Subcutaneous abdominal adipose tissue (tissue), 5 donors: ENCODE results near the gene ZNF45.

ENCODE experiments used
- H3K27ac ChIP-seq: one replicate; pipeline ENCODE4 v1.7.0; 2013; ENCODE audit warnings: low read depth, mild to moderate bottlenecking, inconsistent platforms, low read length, moderate library complexity
- H3K27me3 ChIP-seq, 5 donors: one replicate each; pipeline ENCODE4 v1.7.0; 2013; ENCODE audit warnings: low read length in 5 of 5, inconsistent platforms in 1 of 5; ENCODE audit not compliant: control insufficient read depth in 5 of 5, insufficient read depth in 4 of 5
- H3K36me3 ChIP-seq, 5 donors: one replicate each; pipeline ENCODE4 v1.7.0; 2013; ENCODE audit warnings: low read length in 5 of 5; ENCODE audit not compliant: control insufficient read depth in 5 of 5, insufficient read depth in 5 of 5
- H3K4me1 ChIP-seq, 5 donors: one replicate each; pipeline ENCODE4 v1.7.0; 2013; ENCODE audit warnings: low read length in 5 of 5, mild to moderate bottlenecking in 3 of 5, moderate library complexity in 1 of 5; ENCODE audit not compliant: control insufficient read depth in 5 of 5, insufficient read depth in 5 of 5
- H3K4me3 ChIP-seq, 5 donors: one replicate each; pipeline ENCODE4 v1.7.0; 2013; ENCODE audit warnings: low read length in 5 of 5, low read depth in 1 of 5
- H3K9ac ChIP-seq, 5 donors: one replicate each; pipeline ENCODE4 v1.7.0; 2013; ENCODE audit warnings: low read length in 5 of 5, mild to moderate bottlenecking in 4 of 5, moderate library complexity in 3 of 5
- H3K9me3 ChIP-seq, 5 donors: one replicate each; pipeline ENCODE4 v1.7.0; 2013; ENCODE audit warnings: low read length in 5 of 5; ENCODE audit not compliant: control insufficient read depth in 5 of 5
- donor health status: healthy.
- donor health status: healthy.
- donor health status: healthy.
- donor health status: healthy.
- donor health status: healthy.

ZNF45 gene

GRCh38 chr19:43934985-43935708 is at the start of gene ZNF45:
ZNF45 (minus strand) TSS chr19:43935282; CDS start chr19:43922185, 13,097 bp downstream.
- peak within 1 kb of the TSS; percentile 88 to 96 (median 94) for H3K9ac ChIP-seq
- peaks cover 17 to 24% (median 20%) of the 10 kb centered on the region in 5 donors for H3K36me3 ChIP-seq
- H3K9me3 ChIP-seq: peaks cover 0 to 6% (median 4%) of the 10 kb centered on the region in 5 donors
- H3K4me3 ChIP-seq: peak within 1 kb of the TSS; percentile 84 to 97 (median 93)
- H3K27me3 ChIP-seq: no peaks in the 10 kb centered on the region
- H3K27ac ChIP-seq: peak within 1 kb of the TSS; percentile 91
- peaks cover 5 to 17% (median 15%) of the 10 kb centered on the region in 5 donors for H3K4me1 ChIP-seq

GRCh38 chr19:43984687-43985000 is 49.6 kb upstream of the ZNF45 start:
- Histone ChIP-seq H3K27me3 (peaks cover 0 to 5% (median 0%) of the 10 kb centered on the region in 5 donors), H3K4me1 (peaks cover 6 to 13% (median 10%) of the 10 kb centered on the region in 5 donors), H3K4me3 (peak overlapping the region; percentile 88 to 99 (median 96)), H3K36me3 (peaks cover 7 to 16% (median 14%) of the 10 kb centered on the region in 5 donors), H3K9me3 (peaks cover 13 to 33% (median 15%) of the 10 kb centered on the region in 5 donors), H3K9ac (peak overlapping the region in 4 of 5 donors; percentile 80 to 86 (median 82)), H3K27ac (peak overlapping the region; percentile 77)

DNA sequence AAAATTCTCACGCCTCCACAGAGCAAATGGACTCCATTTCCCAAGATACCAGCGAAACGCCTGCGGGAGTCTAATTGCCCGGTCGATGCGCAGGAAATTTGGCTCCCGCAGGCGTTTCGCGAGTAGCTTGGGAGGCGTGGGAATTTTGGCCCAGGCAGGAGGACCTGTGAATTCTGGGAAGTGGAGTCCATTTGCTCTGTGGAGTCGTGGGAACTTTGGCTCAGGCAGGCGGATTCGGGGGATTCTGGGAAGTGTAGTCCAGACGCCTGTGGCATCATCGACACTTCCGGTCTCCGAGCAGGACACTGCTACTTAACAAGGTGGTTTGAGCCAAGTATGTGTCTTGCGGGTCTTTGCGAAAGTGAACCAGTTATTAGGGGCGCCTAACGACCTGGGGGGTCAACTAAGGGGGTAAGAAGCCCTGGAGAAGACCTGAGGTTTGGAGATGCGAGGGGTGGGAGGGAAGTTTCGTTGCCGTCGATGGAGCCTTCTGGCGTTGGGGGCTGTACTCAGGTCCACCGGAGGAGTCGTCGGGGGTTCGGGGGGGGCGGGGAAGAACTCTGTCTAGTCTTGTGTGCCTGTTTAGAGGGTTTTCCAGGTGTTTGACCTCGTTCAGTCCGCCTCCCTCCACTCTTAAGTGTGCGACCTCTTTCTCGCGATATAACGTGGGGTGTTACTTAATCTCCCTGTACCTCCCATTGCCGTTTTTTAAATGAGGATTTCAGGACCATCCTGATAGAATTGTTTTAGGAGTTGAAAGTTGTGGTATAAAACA is 49.0 kb upstream of the ZNF45 start, which contains the start of gene ZNF155:
Gene ZNF155 (plus strand): TSS at position 277 of the 775 bp plus-strand sequence. CDS start 4,356 bp downstream, outside the sequence.
- Histone ChIP-seq H3K27ac (peak within 1 kb of the TSS; percentile 77), H3K9me3 (peaks cover 16 to 39% (median 17%) of the 10 kb centered on the region in 5 donors), H3K27me3 (peaks cover 0 to 5% (median 0%) of the 10 kb centered on the region in 5 donors), H3K36me3 (peaks cover 2 to 11% (median 9%) of the 10 kb centered on the region in 5 donors), H3K4me1 (peaks cover 6 to 13% (median 10%) of the 10 kb centered on the region in 5 donors), H3K4me3 (peak within 1 kb of the TSS; percentile 88 to 99 (median 96)), H3K9ac (peak within 1 kb of the TSS; percentile 80 to 100 (median 83))

DNA sequence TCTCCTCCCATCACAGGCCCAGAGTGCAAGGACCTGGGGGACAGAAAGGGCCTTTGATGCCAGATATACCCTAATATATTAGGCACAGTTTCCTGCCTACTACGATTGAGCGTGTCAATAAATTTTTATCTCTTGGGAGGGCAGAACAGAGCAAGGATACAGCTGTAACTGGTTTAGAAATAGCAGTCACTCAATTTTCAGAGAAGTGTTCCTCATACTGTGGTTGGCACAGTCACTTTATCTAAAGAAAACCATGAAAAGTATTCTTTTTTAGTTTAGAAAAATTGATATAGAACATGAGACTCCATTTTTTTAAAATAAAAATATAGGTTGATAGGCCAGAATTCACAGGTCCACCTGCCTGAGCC is 48.4 kb upstream of the ZNF45 start:
- peaks cover 6 to 13% (median 10%) of the 10 kb centered on the region in 5 donors for H3K4me1 ChIP-seq
- peak overlapping the region in 2 of 5 donors; percentile 86 to 100 for H3K9ac ChIP-seq
- peaks cover 0 to 5% (median 0%) of the 10 kb centered on the region in 5 donors for H3K27me3 ChIP-seq
- H3K27ac ChIP-seq: peak overlapping the region; percentile 77
- H3K36me3 ChIP-seq: peaks cover 0 to 6% (median 4%) of the 10 kb centered on the region in 5 donors
- peaks cover 19 to 44% (median 23%) of the 10 kb centered on the region in 5 donors for H3K9me3 ChIP-seq
- peak overlapping the region; percentile 42 to 99 (median 92) for H3K4me3 ChIP-seq

DNA sequence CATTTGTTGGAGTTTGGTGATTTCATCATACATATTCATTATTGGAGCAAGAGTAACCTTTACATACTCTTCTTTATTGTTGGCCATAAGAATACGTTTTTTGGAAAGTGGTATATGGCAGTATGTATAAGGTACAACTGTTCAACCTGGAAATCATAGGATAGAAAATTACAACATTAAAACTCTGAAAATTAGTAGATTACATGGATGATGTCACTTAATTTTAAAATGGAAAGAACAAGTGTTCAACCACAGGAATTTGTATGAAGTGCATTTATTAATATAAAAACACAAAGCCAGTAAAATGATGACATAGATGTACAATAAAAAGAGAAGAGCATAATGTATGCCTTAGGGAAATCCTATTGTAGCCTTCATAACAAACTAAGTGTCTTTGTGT is 41.6 kb upstream of the ZNF45 start:
- Histone ChIP-seq H3K9ac (no peak overlapping the region), H3K4me1 (no peaks in the 10 kb centered on the region), H3K4me3 (no peak overlapping the region), H3K36me3 (peaks cover 0 to 8% (median 0%) of the 10 kb centered on the region in 5 donors), H3K9me3 (peaks cover 37 to 98% (median 88%) of the 10 kb centered on the region in 5 donors), H3K27me3 (no peaks in the 10 kb centered on the region), H3K27ac (no peak overlapping the region)

DNA sequence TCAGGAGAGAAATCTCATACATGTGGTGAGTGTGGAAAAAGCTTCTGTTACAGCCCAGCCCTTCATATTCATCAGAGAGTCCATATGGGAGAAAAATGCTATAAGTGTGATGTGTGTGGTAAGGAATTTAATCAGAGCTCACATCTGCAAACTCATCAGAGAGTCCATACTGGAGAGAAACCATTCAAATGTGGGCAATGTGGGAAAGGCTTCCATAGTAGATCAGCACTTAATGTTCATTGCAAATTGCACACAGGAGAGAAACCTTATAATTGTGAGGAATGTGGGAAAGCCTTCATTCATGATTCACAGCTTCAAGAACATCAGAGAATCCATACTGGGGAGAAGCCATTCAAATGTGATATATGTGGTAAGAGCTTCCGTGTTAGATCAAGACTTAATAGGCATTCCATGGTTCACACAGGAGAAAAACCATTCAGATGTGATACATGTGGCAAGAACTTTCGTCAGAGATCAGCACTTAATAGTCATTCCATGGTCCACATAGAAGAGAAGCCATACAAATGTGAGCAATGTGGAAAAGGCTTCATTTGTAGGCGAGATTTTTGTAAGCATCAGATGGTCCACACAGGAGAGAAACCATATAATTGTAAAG is 31.1 kb upstream of the ZNF45 start:
- peaks cover 82 to 99% (median 88%) of the 10 kb centered on the region in 5 donors for H3K9me3 ChIP-seq
- H3K4me3 ChIP-seq: peak overlapping the region; percentile 15 to 64 (median 50)
- no peak overlapping the region for H3K9ac ChIP-seq
- H3K4me1 ChIP-seq: no peaks in the 10 kb centered on the region
- H3K36me3 ChIP-seq: peaks cover 52 to 70% (median 65%) of the 10 kb centered on the region in 5 donors
- H3K27me3 ChIP-seq: no peaks in the 10 kb centered on the region
- H3K27ac ChIP-seq: no peak overlapping the region

GRCh38 chr19:43960411-43960810 is 25.3 kb upstream of the ZNF45 start:
- Histone ChIP-seq H3K9ac (no peak overlapping the region), H3K36me3 (peaks cover 26 to 39% (median 27%) of the 10 kb centered on the region in 5 donors), H3K27ac (no peak overlapping the region), H3K27me3 (no peaks in the 10 kb centered on the region), H3K4me3 (peak overlapping the region; percentile 16 to 59 (median 37)), H3K4me1 (no peaks in the 10 kb centered on the region), H3K9me3 (peaks cover 61 to 95% (median 78%) of the 10 kb centered on the region in 5 donors)

DNA sequence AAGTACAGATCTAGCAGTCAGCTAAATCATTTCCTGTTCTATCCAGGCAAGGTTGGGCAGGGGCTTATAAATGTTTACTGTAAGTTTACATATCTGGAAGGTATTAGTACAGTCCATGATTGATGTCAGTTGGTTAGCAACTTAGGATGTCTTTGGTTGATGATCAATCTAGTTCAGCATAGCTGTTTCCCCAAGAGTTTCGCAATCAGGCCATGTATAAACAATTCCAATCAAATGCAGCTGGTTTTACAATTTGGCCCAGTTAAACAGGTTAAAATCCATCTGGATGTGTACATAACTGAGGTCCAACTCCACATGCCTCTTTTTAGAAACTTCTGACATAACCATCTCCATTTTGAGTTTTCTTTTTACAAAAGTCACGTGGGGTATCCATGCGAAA is 22.8 kb upstream of the ZNF45 start:
- peak overlapping the region in 4 of 5 donors; percentile 25 to 46 (median 43) for H3K4me3 ChIP-seq
- H3K9ac ChIP-seq: no peak overlapping the region
- H3K4me1 ChIP-seq: no peaks in the 10 kb centered on the region
- peaks cover 47 to 90% (median 76%) of the 10 kb centered on the region in 5 donors for H3K9me3 ChIP-seq
- peaks cover 8 to 21% (median 15%) of the 10 kb centered on the region in 5 donors for H3K36me3 ChIP-seq
- no peaks in the 10 kb centered on the region for H3K27me3 ChIP-seq
- no peak overlapping the region for H3K27ac ChIP-seq

- Histone ChIP-seq H3K9ac (no peak overlapping the region), H3K9me3 (peaks cover 36 to 80% (median 72%) of the 10 kb centered on the region in 5 donors), H3K4me3 (peak overlapping the region in 1 of 5 donors; percentile 17), H3K4me1 (no peaks in the 10 kb centered on the region), H3K27ac (no peak overlapping the region), H3K36me3 (peaks cover 4 to 16% (median 10%) of the 10 kb centered on the region in 5 donors), H3K27me3 (no peaks in the 10 kb centered on the region)
Observed at GRCh38 chr19:43956827-43957226, 21.7 kb upstream of the ZNF45 start.
